K562 (cell line): ENCODE data around the gene ABHD17B. TPM values are rescaled to one million over a fixed set of nuclear protein-coding genes. Genes with fewer than 3 reads are reported as not detected.

ENCODE experiments used
- ATAC-seq: fragments of 200-7000 bp; cut with Tn5 transposase; 3 replicates; pipeline ENCODE4 v1.9.1; 2020; ENCODE audit warnings: moderate library complexity
- BruUV-seq: library from RNA; stranded (reverse); fragments of 400-500 nt; replicated peaks from 2 replicates; lab custom pipeline; 2021; lab: Mats Ljungman, UMichigan
- CTCF ChIA-PET: fragments of 300-600 bp; formaldehyde crosslinking; extraction: SDS; loops from one replicate; lab custom pipeline; 2021; ENCODE audit warnings: low intra/inter-chr PET ratio; lab: Yijun Ruan, JAX
- POLR2A ChIA-PET: fragments of 300-600, 350-650 bp; sonication (Branson Sonifier 250); formaldehyde crosslinking; extraction: SDS; loops from one replicate; lab custom pipeline; 2021; ENCODE audit warnings: antibody characterized with exemption, inconsistent platforms; lab: Yijun Ruan, JAX
- DNase-seq, 4 experiments: peaks; one replicate each; pipeline versions ENCODE4 v3.0.0 to v3.0.0-alpha.2; 2011 to 2018; ENCODE audit warnings: low spot score in 3 of 4, mixed read lengths in 3 of 4; ENCODE audit errors: extremely low read depth in 1 of 4
- FAIRE-seq: peaks from 2 replicates; lab custom pipeline; 2011; peaks lifted over from hg19 to GRCh38; lab: Jason Lieb, UNC
- H2AFZ ChIP-seq: 2 replicates; pipeline ENCODE4 v1.6.0; 2011; ENCODE audit warnings: low read depth, low read length, control low read depth, inconsistent platforms
- H3K27ac ChIP-seq: fragments of 200-600 bp; 3 replicates; pipeline ENCODE4 v1.8.0; 2011; ENCODE audit warnings: low read depth, mild to moderate bottlenecking, control low read depth, inconsistent platforms, low read length, moderate library complexity, mixed read lengths; ENCODE audit errors: extremely low read depth
- H3K27me3 ChIP-seq, 2 experiments: fragments of 300-600 bp in 1 of 2; 2 replicates in 1 of 2; 3 replicates in 1 of 2; pipeline versions ENCODE4 v1.6.0 to v1.8.0; 2011; ENCODE audit warnings: inconsistent platforms in 2 of 2, low read length in 2 of 2, mild to moderate bottlenecking in 1 of 2, mixed read lengths in 1 of 2, moderate library complexity in 1 of 2; ENCODE audit not compliant: control insufficient read depth in 2 of 2, insufficient read depth in 2 of 2
- H3K36me3 ChIP-seq: fragments of 300-600 bp; 3 replicates; pipeline ENCODE4 v1.8.0; 2011; ENCODE audit warnings: mild to moderate bottlenecking, low read length, inconsistent platforms; ENCODE audit not compliant: control insufficient read depth, insufficient read depth
- H3K4me1 ChIP-seq, 2 experiments: fragments of 200-600 bp in 1 of 2; replicated peaks in 1 of 2; 2 replicates in 1 of 2; 3 replicates in 1 of 2; pipeline versions ENCODE4 v1.5.1 to v1.8.0; 2011; ENCODE audit warnings: inconsistent platforms in 2 of 2, low read length in 2 of 2, mild to moderate bottlenecking in 1 of 2, mixed read lengths in 1 of 2, moderate library complexity in 1 of 2; ENCODE audit not compliant: control insufficient read depth in 2 of 2, insufficient read depth in 2 of 2
- H3K4me2 ChIP-seq: 2 replicates; pipeline ENCODE4 v1.6.1; 2011; ENCODE audit warnings: low read length, control low read depth, inconsistent platforms, mixed read lengths; ENCODE audit not compliant: insufficient read depth
- H3K4me3 ChIP-seq: fragments of 200-600 bp; sonication (generic), shearing (Covaris generic); 2 replicates; pipeline ENCODE4 v1.5.1; 2016; ENCODE audit warnings: control low read depth, inconsistent platforms
- H3K79me2 ChIP-seq: fragments of 200-600 bp; 3 replicates; pipeline ENCODE4 v1.8.0; 2011; ENCODE audit warnings: low read length, inconsistent platforms; ENCODE audit not compliant: control insufficient read depth, insufficient read depth
- H3K9ac ChIP-seq, 2 experiments: 2 replicates each; pipeline versions ENCODE4 v1.6.0 to v1.6.1; 2011; ENCODE audit warnings: low read depth in 2 of 2, low read length in 2 of 2, control low read depth in 1 of 2, inconsistent platforms in 1 of 2, mild to moderate bottlenecking in 1 of 2, mixed read lengths in 1 of 2; ENCODE audit not compliant: insufficient read depth in 1 of 2
- H3K9me1 ChIP-seq: one replicate; pipeline ENCODE4 v1.6.0; 2011; ENCODE audit warnings: inconsistent platforms, mild to moderate bottlenecking, low read length, moderate library complexity; ENCODE audit not compliant: control insufficient read depth, insufficient read depth
- H3K9me3 ChIP-seq: replicated peaks from 2 replicates; pipeline ENCODE4 v1.5.1; 2011; ENCODE audit warnings: low read depth, low read length, inconsistent platforms; ENCODE audit not compliant: control insufficient read depth, insufficient read depth
- H4K20me1 ChIP-seq: replicated peaks from 2 replicates; pipeline ENCODE4 v1.6.1; 2011; ENCODE audit warnings: low read length, inconsistent platforms, mixed read lengths; ENCODE audit not compliant: control insufficient read depth, insufficient read depth
- CREM ChIP-seq: IDR thresholded peaks from 2 replicates; pipeline ENCODE4 v1.6.1; 2014; ENCODE audit warnings: antibody characterized with exemption, low read depth
- GABPA ChIP-seq: fragments of 200-800 bp; sonication (Bioruptor generic); conservative IDR thresholded peaks from 2 replicates; pipeline ENCODE4 v1.6.1; 2016; ENCODE audit warnings: low read depth, missing genetic modification characterization, missing compliant biosample characterization
- HEY1 ChIP-seq: fragments of 250-450 bp; sonication (Bioruptor Pico); IDR thresholded peaks from 2 replicates; pipeline ENCODE4 v1.5.0; 2020; ENCODE audit warnings: mild to moderate bottlenecking, moderate library complexity, borderline replicate concordance
- LCOR ChIP-seq: sonication (generic); formaldehyde crosslinking; IDR thresholded peaks from 2 replicates; pipeline ENCODE4 v1.8.0; 2022; ENCODE audit warnings: mild to moderate bottlenecking, missing genetic modification reagents
- MTA3 ChIP-seq: fragments of 450-650 bp; formaldehyde crosslinking; IDR thresholded peaks from 2 replicates; pipeline ENCODE4 v1.6.1; 2017; ENCODE audit warnings: mild to moderate bottlenecking, borderline replicate concordance
- TAF9B ChIP-seq: fragments of 450-650 bp; IDR thresholded peaks from 2 replicates; pipeline ENCODE4 v1.6.1; 2018; ENCODE audit warnings: mild to moderate bottlenecking; ENCODE audit not compliant: partially characterized antibody
- XRCC4 ChIP-seq: IDR thresholded peaks from one replicate; pipeline ENCODE4 v1.6.1; 2011; ENCODE audit not compliant: insufficient read depth, insufficient read length; ENCODE audit errors: extremely low read depth
- ZMIZ1 ChIP-seq, 2 experiments: fragments of 150-350 bp in 1 of 2; IDR thresholded peaks; 2 replicates each; pipeline ENCODE4 v1.6.1; 2012 to 2016; ENCODE audit warnings: low read depth in 2 of 2, low read length in 2 of 2, mild to moderate bottlenecking in 1 of 2, moderate library complexity in 1 of 2
- WGBS: fragments of 100-300 bp; shearing (Covaris generic); methylation state at CpG from one replicate; pipeline ENCODE4 v1.1.6; 2016; ENCODE audit warnings: low coverage, mixed read lengths; ENCODE audit not compliant: insufficient coverage; ENCODE audit errors: missing lambda C conversion rate; 5-methylcytosine and 5-hydroxymethylcytosine counted together
- in situ Hi-C: fragments of 300-500 bp; cut with MboI; formaldehyde crosslinking; loops from 4 replicates; pipeline ENCODE4 v1.15.0; 2018; ENCODE audit warnings: inconsistent platforms, mixed read lengths
- intact Hi-C: fragments of 100-400 bp; cut with micrococcal nuclease; formaldehyde crosslinking; loops from 2 replicates; pipeline ENCODE4 v1.14.2; 2022
- polyA plus RNA-seq, 8 experiments: library from polyadenylated mRNA; depleted of rRNA in 4 of 8; stranded (reverse) in 5 of 8; unstranded in 3 of 8; fragments of >200 nt; fragmentation: Nextera tagmentation in 2 of 8; fragmentation: Illumina TruSeq in 1 of 8; extraction: Ambion mirVana in 2 of 8; extraction: Trizol in 1 of 8; gene quantifications; 2 replicates each; pipeline versions ENCODE4 v1.2.1 to v1.2.3, GENCODE V29; 2011 to 2014; ENCODE audit warnings: inconsistent platforms in 1 of 8, missing spikeins in 1 of 8
- total RNA-seq, 7 experiments: library from RNA; depleted of rRNA in 6 of 7; stranded (reverse); fragments of >200 nt in 6 of 7; fragmentation: Illumina TruSeq in 2 of 7; extraction: Trizol in 2 of 7; gene quantifications; 2 replicates each; pipeline versions ENCODE4 v1.2.1 to v1.2.3, GENCODE V29; 2011 to 2021; ENCODE audit warnings: low replicate concordance in 1 of 7
- TF ChIP-seq, protein P1 (sequence below): IDR thresholded peaks from 2 replicates; pipeline ENCODE4 v1.6.1; 2011; ENCODE audit not compliant: insufficient read length; ENCODE audit errors: extremely low read depth

Gene ABHD17B
- total and polyA plus RNA-seq, 9 of the 15 experiments (the other 6 are each of a cell fraction or from before 2014, with no cell fraction given), result 1.9 to 13.4 (median 10.1) TPM

DNA sequence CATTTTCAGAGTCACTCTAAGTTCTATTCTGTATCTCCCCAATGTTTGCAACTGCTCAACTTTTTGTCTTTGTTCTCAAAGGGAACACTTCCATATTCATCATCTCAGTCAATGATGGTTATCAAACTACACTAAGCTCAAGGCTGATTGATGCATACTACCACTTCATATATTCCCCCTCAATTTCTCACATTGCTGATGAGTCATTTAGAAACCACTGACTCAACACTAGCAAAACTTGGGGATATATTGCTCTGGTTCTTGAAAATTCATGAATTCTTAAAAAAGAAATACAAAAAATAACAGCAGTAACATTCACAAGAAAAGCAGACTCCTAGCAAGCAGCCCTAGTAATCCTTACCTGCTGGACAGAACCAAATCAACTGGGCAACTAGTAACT, 52.2 kb downstream of the ABHD17B start:
- Histone ChIP-seq H3K9me1 (no peaks in the 10 kb centered on the region), H3K4me1 (no peaks in the 10 kb centered on the region), H3K4me2 (no peak overlapping the region), H3K27me3 (no peaks in the 10 kb centered on the region), H3K4me3 (no peak overlapping the region), H3K79me2 (no peaks in the 10 kb centered on the region), H2AFZ (no peak overlapping the region), H3K36me3 (no peaks in the 10 kb centered on the region), H3K9me3 (no peaks in the 10 kb centered on the region; the same call in 1 of the 2 replicates), H3K9ac (no peak overlapping the region), H3K27ac (no peak overlapping the region), H4K20me1 (no peaks in the 10 kb centered on the region)
- FAIRE-seq (no peak), ATAC-seq (no peak), DNase-seq (no peak)
- TF ChIP-seq, protein P1, sequence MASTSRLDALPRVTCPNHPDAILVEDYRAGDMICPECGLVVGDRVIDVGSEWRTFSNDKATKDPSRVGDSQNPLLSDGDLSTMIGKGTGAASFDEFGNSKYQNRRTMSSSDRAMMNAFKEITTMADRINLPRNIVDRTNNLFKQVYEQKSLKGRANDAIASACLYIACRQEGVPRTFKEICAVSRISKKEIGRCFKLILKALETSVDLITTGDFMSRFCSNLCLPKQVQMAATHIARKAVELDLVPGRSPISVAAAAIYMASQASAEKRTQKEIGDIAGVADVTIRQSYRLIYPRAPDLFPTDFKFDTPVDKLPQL, result no peak
- TF ChIP-seq CREM (no peak), TAF9B (no peak)
- ChIA-PET POLR2A (no interaction called here), CTCF (no interaction called here)
- intact Hi-C loops (no loop called here), in situ Hi-C loops (no loop called here)
- BruUV-seq, result no TSS peak

DNA sequence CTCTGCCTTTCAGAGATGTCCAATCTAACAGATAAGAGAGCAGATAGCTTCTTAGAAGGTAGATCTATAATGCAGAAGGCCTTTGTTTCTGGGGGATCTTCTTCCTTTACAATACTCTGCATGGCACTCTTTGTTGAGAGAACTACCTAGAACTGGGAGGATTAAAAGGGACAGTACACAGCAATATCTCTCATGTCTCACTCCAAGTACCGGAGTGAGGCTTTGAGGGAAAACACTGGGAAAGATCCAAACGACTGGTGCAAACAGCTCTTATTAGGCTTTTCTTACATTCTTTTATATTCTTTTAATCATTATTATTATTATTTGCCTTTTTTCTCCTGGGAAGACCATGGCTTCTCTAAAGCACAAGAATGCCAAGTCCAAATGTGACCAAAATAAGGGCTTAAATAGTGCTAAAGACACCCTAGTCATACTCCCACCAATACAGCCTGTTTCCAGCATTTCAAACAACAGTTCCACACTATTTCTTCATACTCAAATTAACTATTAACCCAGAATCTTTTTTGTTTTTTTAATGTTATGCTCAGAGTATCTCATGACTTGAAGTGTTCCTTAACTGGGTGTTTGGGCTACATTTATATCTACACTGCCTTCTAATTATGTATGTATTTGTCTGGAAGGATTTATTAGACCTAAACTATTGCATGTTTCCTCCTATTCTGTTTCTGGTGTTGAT, 52.7 kb downstream of the ABHD17B start:
- H3K27me3 ChIP-seq, result no peaks in the 10 kb centered on the region
- ChIA-PET CTCF (interaction anchor here (0.6 kb wide), 1 partner anchor 23 kb away, joined by 3 read pairs; no protein-coding TSS in a partner anchor), POLR2A (no interaction called here)
- in situ Hi-C loops (no loop called here), intact Hi-C loops (no loop called here)
- no peak for DNase-seq
- WGBS, result 86% methylated on average over 2 of the region's 2 CpGs
- no peaks in the 10 kb centered on the region for H3K9me1 ChIP-seq
- no peaks in the 10 kb centered on the region for H4K20me1 ChIP-seq
- H3K27ac ChIP-seq, result no peak overlapping the region
- no peaks in the 10 kb centered on the region for H3K79me2 ChIP-seq
- no peaks in the 10 kb centered on the region for H3K4me1 ChIP-seq
- H3K4me2 ChIP-seq, result no peak overlapping the region
- no peaks in the 10 kb centered on the region; the same call in 1 of the 2 replicates for H3K9me3 ChIP-seq
- no peak overlapping the region for H3K4me3 ChIP-seq
- no peak for ATAC-seq
- no peak for FAIRE-seq
- no peaks in the 10 kb centered on the region for H3K36me3 ChIP-seq
- no TSS peak for BruUV-seq
- H3K9ac ChIP-seq, result no peak overlapping the region
- H2AFZ ChIP-seq, result no peak overlapping the region
- TF ChIP-seq XRCC4 (no peak), TAF9B (no peak), ZMIZ1 (IDR thresholded peaks at IDR 0.05; ENCODE audit: low read depth in 2 of 2, low read length in 2 of 2) (no peak), HEY1 (CRISPR knock-in tag) (no peak), GABPA (tag) (no peak), LCOR (CRISPR knock-in tag) (no peak), MTA3 (no peak)
